DOHH2 (cell line): ENCODE data around the gene ITGA11.

Experiments used
- H3F3A ChIP-seq: fragments of 200-600 bp; sonication (generic), shearing (Covaris generic); 2 replicates; pipeline ENCODE4 v1.6.0; 2016; ENCODE audit warnings: antibody characterized with exemption, mild to moderate bottlenecking; ENCODE audit not compliant: control insufficient read depth, insufficient read depth
- H3K27ac ChIP-seq: fragments of 200-600 bp; sonication (generic); 2 replicates; pipeline ENCODE4 v1.5.1; 2014; ENCODE audit warnings: low read depth, mild to moderate bottlenecking, low read length, moderate library complexity
- H3K27me3 ChIP-seq: fragments of 200-600 bp; sonication (generic); 2 replicates; pipeline ENCODE4 v1.6.1; 2014; ENCODE audit warnings: mild to moderate bottlenecking, low read length, mixed read lengths; ENCODE audit not compliant: control insufficient read depth
- H3K36me3 ChIP-seq: fragments of 200-600 bp; sonication (generic); 2 replicates; pipeline ENCODE4 v1.6.1; 2014; ENCODE audit warnings: mild to moderate bottlenecking, low read length, moderate library complexity, mixed read lengths; ENCODE audit not compliant: control insufficient read depth
- H3K4me1 ChIP-seq: fragments of 200-600 bp; sonication (generic); 2 replicates; pipeline ENCODE4 v1.6.1; 2014; ENCODE audit warnings: mild to moderate bottlenecking, low read length, mixed read lengths; ENCODE audit not compliant: control insufficient read depth
- H3K4me2 ChIP-seq: fragments of 200-600 bp; sonication (generic); 2 replicates; pipeline ENCODE4 v1.6.0; 2014; ENCODE audit warnings: mild to moderate bottlenecking, low read length, moderate library complexity
- H3K4me3 ChIP-seq: fragments of 200-600 bp; sonication (generic); 2 replicates; pipeline ENCODE4 v1.5.1; 2014; ENCODE audit warnings: mild to moderate bottlenecking, low read length, mixed read lengths
- H3K79me2 ChIP-seq: fragments of 200-600 bp; sonication (generic); 2 replicates; pipeline ENCODE4 v1.6.1; 2014; ENCODE audit warnings: mild to moderate bottlenecking, low read length, mixed read lengths; ENCODE audit not compliant: control insufficient read depth
- H3K9me2 ChIP-seq: fragments of 200-600 bp; sonication (generic); replicated peaks from 2 replicates; pipeline ENCODE4 v1.6.1; 2014; ENCODE audit warnings: mild to moderate bottlenecking, low read length, mixed read lengths; ENCODE audit not compliant: control insufficient read depth
- H3K9me3 ChIP-seq: fragments of 200-600 bp; sonication (generic); 2 replicates; pipeline ENCODE4 v1.6.1; 2014; ENCODE audit warnings: antibody characterized with exemption, low read length, mixed read lengths; ENCODE audit not compliant: control insufficient read depth, insufficient read depth
- H4K20me1 ChIP-seq: fragments of 200-600 bp; sonication (generic); 2 replicates; pipeline ENCODE4 v1.6.0; 2014; ENCODE audit warnings: low read depth, mild to moderate bottlenecking, antibody characterized with exemption, low read length, moderate library complexity; ENCODE audit not compliant: control insufficient read depth, insufficient read depth
- CTCF ChIP-seq: fragments of 200-600 bp; sonication (generic); IDR thresholded peaks from one replicate; pipeline ENCODE4 v1.5.1; 2014; ENCODE audit warnings: antibody characterized with exemption, mild to moderate bottlenecking, low read depth, low read length; ENCODE audit not compliant: poor library complexity, severe bottlenecking
- EZH2phosphoT487 ChIP-seq: fragments of 200-600 bp; sonication (generic); IDR thresholded peaks from 2 replicates; pipeline ENCODE4 v1.6.1; 2017; ENCODE audit warnings: borderline replicate concordance, mild to moderate bottlenecking, antibody characterized with exemption, low read length, moderate library complexity, mixed read lengths

The ITGA11 gene

GRCh38 chr15:68326711-68327354 is 105.1 kb downstream of the ITGA11 start:
- Histone ChIP-seq H3F3A (no peaks in the 10 kb centered on the region), H3K9me2 (no peaks in the 10 kb centered on the region), H3K79me2 (no peaks in the 10 kb centered on the region), H4K20me1 (no peaks in the 10 kb centered on the region), H3K36me3 (no peaks in the 10 kb centered on the region), H3K4me2 (no peak overlapping the region), H3K9me3 (no peaks in the 10 kb centered on the region), H3K27ac (no peak overlapping the region), H3K4me3 (no peak overlapping the region), H3K4me1 (no peaks in the 10 kb centered on the region), H3K27me3 (peaks cover 27% of the 10 kb centered on the region)
- TF ChIP-seq CTCF (no peak), EZH2phosphoT487 (no peak)

- Histone ChIP-seq H3K27me3 (peaks cover 30% of the 10 kb centered on the region), H3K4me2 (no peak overlapping the region), H3K4me1 (no peaks in the 10 kb centered on the region)
Measured at GRCh38 chr15:68325726-68326125, 106.2 kb downstream of the ITGA11 start.

GRCh38 chr15:68322796-68323195 is 109.2 kb downstream of the ITGA11 start:
- peaks cover 23% of the 10 kb centered on the region for H3K27me3 ChIP-seq
- TF ChIP-seq EZH2phosphoT487 (no peak), CTCF (no peak)
- H3K27ac ChIP-seq: no peak overlapping the region
- no peaks in the 10 kb centered on the region for H3K79me2 ChIP-seq
- no peaks in the 10 kb centered on the region for H3K4me1 ChIP-seq
- no peaks in the 10 kb centered on the region for H3K9me3 ChIP-seq
- no peaks in the 10 kb centered on the region for H3K9me2 ChIP-seq
- H3K4me3 ChIP-seq: no peak overlapping the region
- H3F3A ChIP-seq: no peaks in the 10 kb centered on the region
- H3K36me3 ChIP-seq: no peaks in the 10 kb centered on the region
- H4K20me1 ChIP-seq: no peaks in the 10 kb centered on the region
- no peak overlapping the region for H3K4me2 ChIP-seq

More at GRCh38 chr15:68325726-68326125, 106.2 kb downstream of the ITGA11 start:
- no peaks in the 10 kb centered on the region for H3K9me3 ChIP-seq
- H4K20me1 ChIP-seq: no peaks in the 10 kb centered on the region
- TF ChIP-seq EZH2phosphoT487 (no peak), CTCF (no peak)
- no peaks in the 10 kb centered on the region for H3F3A ChIP-seq
- H3K4me3 ChIP-seq: no peak overlapping the region
- no peaks in the 10 kb centered on the region for H3K36me3 ChIP-seq
- H3K79me2 ChIP-seq: no peaks in the 10 kb centered on the region
- no peaks in the 10 kb centered on the region for H3K9me2 ChIP-seq
- H3K27ac ChIP-seq: no peak overlapping the region
